ENCODE measurements around the gene RENBP. TPM values are rescaled to one million over a fixed set of nuclear protein-coding genes. Genes with fewer than 3 reads are reported as not detected.

The RENBP gene
- total RNA-seq, 1 donor, result 6.5 TPM

GRCh38 chrX:153927922-153928760 is 16.3 kb downstream of the RENBP start:
- peaks cover 35% of the 10 kb centered on the region for H4K20me1 ChIP-seq (ENCODE audit: insufficient read depth, low read length)
- H3K4me2 ChIP-seq (ENCODE audit: insufficient read depth, low read length), result peak overlapping the region; percentile 71
- H3K27me3 ChIP-seq (ENCODE audit: insufficient read depth, low read length), result peaks cover 6% of the 10 kb centered on the region
- H3K79me2 ChIP-seq (ENCODE audit: insufficient read depth, low read length), result peaks cover 23% of the 10 kb centered on the region
- H3K36me3 ChIP-seq (ENCODE audit: insufficient read depth, low read length), result peaks cover 22% of the 10 kb centered on the region
- peak overlapping the region; percentile 78 for H3K27ac ChIP-seq (ENCODE audit: low read depth, low read length)
- TF ChIP-seq, protein P1, sequence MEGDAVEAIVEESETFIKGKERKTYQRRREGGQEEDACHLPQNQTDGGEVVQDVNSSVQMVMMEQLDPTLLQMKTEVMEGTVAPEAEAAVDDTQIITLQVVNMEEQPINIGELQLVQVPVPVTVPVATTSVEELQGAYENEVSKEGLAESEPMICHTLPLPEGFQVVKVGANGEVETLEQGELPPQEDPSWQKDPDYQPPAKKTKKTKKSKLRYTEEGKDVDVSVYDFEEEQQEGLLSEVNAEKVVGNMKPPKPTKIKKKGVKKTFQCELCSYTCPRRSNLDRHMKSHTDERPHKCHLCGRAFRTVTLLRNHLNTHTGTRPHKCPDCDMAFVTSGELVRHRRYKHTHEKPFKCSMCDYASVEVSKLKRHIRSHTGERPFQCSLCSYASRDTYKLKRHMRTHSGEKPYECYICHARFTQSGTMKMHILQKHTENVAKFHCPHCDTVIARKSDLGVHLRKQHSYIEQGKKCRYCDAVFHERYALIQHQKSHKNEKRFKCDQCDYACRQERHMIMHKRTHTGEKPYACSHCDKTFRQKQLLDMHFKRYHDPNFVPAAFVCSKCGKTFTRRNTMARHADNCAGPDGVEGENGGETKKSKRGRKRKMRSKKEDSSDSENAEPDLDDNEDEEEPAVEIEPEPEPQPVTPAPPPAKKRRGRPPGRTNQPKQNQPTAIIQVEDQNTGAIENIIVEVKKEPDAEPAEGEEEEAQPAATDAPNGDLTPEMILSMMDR (IDR thresholded peaks at IDR 0.05; ENCODE audit: extremely low read depth, low read depth, low read length), result peak; percentile 16
- H3K9me3 ChIP-seq (ENCODE audit: low read depth, low read length), result no peaks in the 10 kb centered on the region
- peak overlapping the region; percentile 61 for H2AFZ ChIP-seq (ENCODE audit: low read length)
- H3K4me1 ChIP-seq (ENCODE audit: insufficient read depth, low read length), result peaks cover 2% of the 10 kb centered on the region
- H3K4me3 ChIP-seq (ENCODE audit: insufficient read depth, low read length), result peak overlapping the region; percentile 76
- peak; percentile 100 for DNase-seq (ENCODE audit: insufficient read length, low spot score, missing footprints)

GRCh38 chrX:153927672-153927921 is 16.8 kb downstream of the RENBP start:
- DNase-seq (ENCODE audit: insufficient read length, low spot score, missing footprints), result no peak
- TF ChIP-seq, protein P1 (IDR thresholded peaks at IDR 0.05; ENCODE audit: extremely low read depth, low read depth, low read length), result no peak
- H3K9me3 ChIP-seq (ENCODE audit: low read depth, low read length), result no peaks in the 10 kb centered on the region
- H3K4me2 ChIP-seq (ENCODE audit: insufficient read depth, low read length), result peak overlapping the region; percentile 71
- peak overlapping the region; percentile 78 for H3K27ac ChIP-seq (ENCODE audit: low read depth, low read length)
- peaks cover 18% of the 10 kb centered on the region for H3K79me2 ChIP-seq (ENCODE audit: insufficient read depth, low read length)
- peaks cover 22% of the 10 kb centered on the region for H3K36me3 ChIP-seq (ENCODE audit: insufficient read depth, low read length)
- peaks cover 2% of the 10 kb centered on the region for H3K4me1 ChIP-seq (ENCODE audit: insufficient read depth, low read length)
- H4K20me1 ChIP-seq (ENCODE audit: insufficient read depth, low read length), result peaks cover 30% of the 10 kb centered on the region
- H3K4me3 ChIP-seq (ENCODE audit: insufficient read depth, low read length), result peak overlapping the region; percentile 76
- H3K27me3 ChIP-seq (ENCODE audit: insufficient read depth, low read length), result peaks cover 6% of the 10 kb centered on the region
- H2AFZ ChIP-seq (ENCODE audit: low read length), result peak overlapping the region; percentile 61

- H3K4me3 ChIP-seq (ENCODE audit: insufficient read depth, low read length), result peak overlapping the region; percentile 76
- TF ChIP-seq, protein P1 (IDR thresholded peaks at IDR 0.05; ENCODE audit: extremely low read depth, low read depth, low read length), result no peak
- H3K4me1 ChIP-seq (ENCODE audit: insufficient read depth, low read length), result peaks cover 2% of the 10 kb centered on the region
- H3K27ac ChIP-seq (ENCODE audit: low read depth, low read length), result peak overlapping the region; percentile 78
- peak; percentile 79 for DNase-seq (ENCODE audit: insufficient read length, low spot score, missing footprints)
- peak overlapping the region; percentile 71 for H3K4me2 ChIP-seq (ENCODE audit: insufficient read depth, low read length)
- peaks cover 6% of the 10 kb centered on the region for H3K27me3 ChIP-seq (ENCODE audit: insufficient read depth, low read length)
- H3K9me3 ChIP-seq (ENCODE audit: low read depth, low read length), result no peaks in the 10 kb centered on the region
- peaks cover 18% of the 10 kb centered on the region for H3K36me3 ChIP-seq (ENCODE audit: insufficient read depth, low read length)
- peaks cover 13% of the 10 kb centered on the region for H3K79me2 ChIP-seq (ENCODE audit: insufficient read depth, low read length)
- peak overlapping the region; percentile 61 for H2AFZ ChIP-seq (ENCODE audit: low read length)
- peaks cover 25% of the 10 kb centered on the region for H4K20me1 ChIP-seq (ENCODE audit: insufficient read depth, low read length)
Measured at GRCh38 chrX:153926858-153927671, 17.4 kb downstream of the RENBP start.

- no peak for DNase-seq (ENCODE audit: insufficient read length, low spot score, missing footprints)
- Histone ChIP-seq H2AFZ (ENCODE audit: low read length) (no peak overlapping the region), H3K27me3 (ENCODE audit: insufficient read depth, low read length) (peaks cover 6% of the 10 kb centered on the region), H3K27ac (ENCODE audit: low read depth, low read length) (no peak overlapping the region), H3K79me2 (ENCODE audit: insufficient read depth, low read length) (peaks cover 7% of the 10 kb centered on the region), H3K4me2 (ENCODE audit: insufficient read depth, low read length) (peak overlapping the region; percentile 71), H3K9me3 (ENCODE audit: low read depth, low read length) (no peaks in the 10 kb centered on the region), H3K36me3 (ENCODE audit: insufficient read depth, low read length) (peaks cover 13% of the 10 kb centered on the region), H3K4me3 (ENCODE audit: insufficient read depth, low read length) (no peak overlapping the region), H3K4me1 (ENCODE audit: insufficient read depth, low read length) (peaks cover 2% of the 10 kb centered on the region), H4K20me1 (ENCODE audit: insufficient read depth, low read length) (peaks cover 20% of the 10 kb centered on the region)
- TF ChIP-seq, protein P1 (IDR thresholded peaks at IDR 0.05; ENCODE audit: extremely low read depth, low read depth, low read length), result no peak
Measured at GRCh38 chrX:153926552-153926857, 17.9 kb downstream of the RENBP start.
